PFSK-1 (cell line): ENCODE measurements around the gene ZNF765.

ENCODE experiments used
- FOXP2 ChIP-seq: optimal IDR thresholded peaks from 2 replicates; pipeline ENCODE3; 2011; ENCODE audit warnings: borderline replicate concordance, control low read depth, inconsistent platforms; ENCODE audit not compliant: insufficient read depth; ENCODE audit errors: extremely low read length, extremely low read depth
- POLR2AphosphoS5 ChIP-seq: IDR thresholded peaks from 2 replicates; pipeline ENCODE4 v1.6.1; 2012; ENCODE audit warnings: low read depth, mild to moderate bottlenecking, control low read depth, low read length, moderate library complexity
- SIN3A ChIP-seq: IDR thresholded peaks from 2 replicates; pipeline ENCODE4 v1.6.1; 2012; ENCODE audit warnings: mild to moderate bottlenecking, low read length, moderate library complexity, borderline replicate concordance; ENCODE audit not compliant: insufficient read depth
- TAF1 ChIP-seq: IDR thresholded peaks from 2 replicates; pipeline ENCODE4 v1.6.1; 2012; ENCODE audit warnings: low read length, control low read depth, borderline replicate concordance; ENCODE audit not compliant: insufficient read depth
- TF ChIP-seq, protein P1 (sequence below), 2 experiments: IDR thresholded peaks; 2 replicates each; pipeline versions ENCODE4 v1.6.1 to v1.8.0; 2011 to 2012; ENCODE audit warnings: low read depth in 2 of 2, low read length in 2 of 2, control low read depth in 1 of 2, inconsistent platforms in 1 of 2, mild to moderate bottlenecking in 1 of 2, moderate library complexity in 1 of 2; ENCODE audit not compliant: insufficient read depth in 1 of 2

DNA sequence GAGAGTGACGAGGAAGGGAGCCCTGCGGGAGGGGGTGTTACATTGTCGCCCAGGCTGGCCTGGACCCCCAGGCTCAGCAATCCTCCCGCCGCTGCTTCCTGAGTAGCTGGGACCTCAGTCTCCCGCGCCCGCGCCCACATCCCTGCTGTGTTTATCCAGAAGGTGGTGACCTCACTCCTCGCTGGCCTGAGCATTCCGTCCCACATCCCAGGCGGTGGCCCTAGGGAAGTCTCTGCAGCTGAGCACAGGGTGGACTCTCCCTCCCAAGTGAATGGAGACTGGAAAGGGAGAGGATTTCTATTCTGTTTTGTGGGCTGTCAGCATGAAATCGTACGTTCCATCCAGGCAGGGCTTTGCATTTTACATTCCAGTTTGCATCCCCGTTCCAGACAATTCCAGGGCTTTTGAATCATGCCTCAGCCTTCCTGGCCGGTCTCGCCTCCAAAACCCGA, 401 bp upstream of the ZNF765 start:
- TF ChIP-seq POLR2AphosphoS5 (no peak), SIN3A (no peak), TAF1 (no peak), FOXP2 (no peak)
- TF ChIP-seq, protein P1, sequence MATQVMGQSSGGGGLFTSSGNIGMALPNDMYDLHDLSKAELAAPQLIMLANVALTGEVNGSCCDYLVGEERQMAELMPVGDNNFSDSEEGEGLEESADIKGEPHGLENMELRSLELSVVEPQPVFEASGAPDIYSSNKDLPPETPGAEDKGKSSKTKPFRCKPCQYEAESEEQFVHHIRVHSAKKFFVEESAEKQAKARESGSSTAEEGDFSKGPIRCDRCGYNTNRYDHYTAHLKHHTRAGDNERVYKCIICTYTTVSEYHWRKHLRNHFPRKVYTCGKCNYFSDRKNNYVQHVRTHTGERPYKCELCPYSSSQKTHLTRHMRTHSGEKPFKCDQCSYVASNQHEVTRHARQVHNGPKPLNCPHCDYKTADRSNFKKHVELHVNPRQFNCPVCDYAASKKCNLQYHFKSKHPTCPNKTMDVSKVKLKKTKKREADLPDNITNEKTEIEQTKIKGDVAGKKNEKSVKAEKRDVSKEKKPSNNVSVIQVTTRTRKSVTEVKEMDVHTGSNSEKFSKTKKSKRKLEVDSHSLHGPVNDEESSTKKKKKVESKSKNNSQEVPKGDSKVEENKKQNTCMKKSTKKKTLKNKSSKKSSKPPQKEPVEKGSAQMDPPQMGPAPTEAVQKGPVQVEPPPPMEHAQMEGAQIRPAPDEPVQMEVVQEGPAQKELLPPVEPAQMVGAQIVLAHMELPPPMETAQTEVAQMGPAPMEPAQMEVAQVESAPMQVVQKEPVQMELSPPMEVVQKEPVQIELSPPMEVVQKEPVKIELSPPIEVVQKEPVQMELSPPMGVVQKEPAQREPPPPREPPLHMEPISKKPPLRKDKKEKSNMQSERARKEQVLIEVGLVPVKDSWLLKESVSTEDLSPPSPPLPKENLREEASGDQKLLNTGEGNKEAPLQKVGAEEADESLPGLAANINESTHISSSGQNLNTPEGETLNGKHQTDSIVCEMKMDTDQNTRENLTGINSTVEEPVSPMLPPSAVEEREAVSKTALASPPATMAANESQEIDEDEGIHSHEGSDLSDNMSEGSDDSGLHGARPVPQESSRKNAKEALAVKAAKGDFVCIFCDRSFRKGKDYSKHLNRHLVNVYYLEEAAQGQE (IDR thresholded peaks at IDR 0.05; ENCODE audit: insufficient read depth in 1 of 2, low read depth in 2 of 2, low read length in 2 of 2) = no peak
